HepG2 (cell line): Measurements from ENCODE around the gene IZUMO2. TPM values are rescaled to one million over a fixed set of nuclear protein-coding genes. Genes with fewer than 3 reads are reported as not detected.
A peak's percentile ranks its signal among the peaks of the same experiment; 100 is the strongest.

ENCODE experiments used
- ATF5 ChIP-seq: sonication (generic); formaldehyde crosslinking; IDR thresholded peaks from 2 replicates; pipeline ENCODE4 v1.4.0; 2020; ENCODE audit warnings: mild to moderate bottlenecking, low read depth, missing genetic modification reagents
- ATM ChIP-seq: fragments of 450-650 bp; IDR thresholded peaks from 2 replicates; pipeline ENCODE4 v1.7.1; 2017; ENCODE audit warnings: mild to moderate bottlenecking, borderline replicate concordance
- CHD4 ChIP-seq: fragments of 200-600 bp; sonication (generic); IDR thresholded peaks from 2 replicates; pipeline ENCODE4 v1.7.0; 2017; ENCODE audit warnings: mild to moderate bottlenecking, low read length, borderline replicate concordance
- CREB1 ChIP-seq, 2 experiments: fragments of 450-650 bp in 1 of 2; IDR thresholded peaks; 2 replicates each; pipeline ENCODE4 v1.6.1; 2016 to 2017; ENCODE audit warnings: control low read depth in 1 of 2, mild to moderate bottlenecking in 1 of 2, missing compliant biosample characterization in 1 of 2, missing genetic modification characterization in 1 of 2
- FOSL1 ChIP-seq: sonication (generic); formaldehyde crosslinking; IDR thresholded peaks from 2 replicates; pipeline ENCODE4 v1.9.0; 2021; ENCODE audit warnings: missing genetic modification reagents, borderline replicate concordance
- MEIS1 ChIP-seq: sonication (generic); formaldehyde crosslinking; IDR thresholded peaks from 2 replicates; pipeline ENCODE4 v1.9.0; 2021; ENCODE audit warnings: mild to moderate bottlenecking, missing genetic modification reagents, moderate library complexity, borderline replicate concordance
- PAF1 ChIP-seq: IDR thresholded peaks from 2 replicates; pipeline ENCODE4 v1.6.1; 2016; ENCODE audit warnings: missing genetic modification reagents, missing compliant biosample characterization
- POLR2A ChIP-seq, 2 experiments: IDR thresholded peaks; 2 replicates each; pipeline ENCODE4 v1.6.1; 2011; ENCODE audit warnings: low read depth in 2 of 2, low read length in 2 of 2, mild to moderate bottlenecking in 1 of 2, moderate library complexity in 1 of 2; ENCODE audit not compliant: insufficient read depth in 1 of 2
- SAP130 ChIP-seq: IDR thresholded peaks from 2 replicates; pipeline ENCODE4 v1.6.1; 2016; ENCODE audit warnings: low read depth
- TARDBP ChIP-seq: sonication (generic); formaldehyde crosslinking; IDR thresholded peaks from 2 replicates; pipeline ENCODE4 v1.8.0; 2022; ENCODE audit warnings: mild to moderate bottlenecking, missing genetic modification reagents
- WIZ ChIP-seq: sonication (generic); formaldehyde crosslinking; IDR thresholded peaks from 2 replicates; pipeline ENCODE4 v1.5.1; 2020; ENCODE audit warnings: mild to moderate bottlenecking, missing genetic modification reagents
- ZFY ChIP-seq: sonication (generic); formaldehyde crosslinking; IDR thresholded peaks from 2 replicates; pipeline ENCODE4 v1.4.0; 2020; ENCODE audit warnings: missing genetic modification reagents
- ZNF318 ChIP-seq: sonication (generic); formaldehyde crosslinking; IDR thresholded peaks from 2 replicates; pipeline ENCODE4 v1.4.0; 2020; ENCODE audit warnings: mild to moderate bottlenecking, missing genetic modification reagents
- ZNF557 ChIP-seq: sonication (generic); formaldehyde crosslinking; IDR thresholded peaks from 2 replicates; pipeline ENCODE4 v1.4.0; 2020; ENCODE audit warnings: missing genetic modification reagents
- ZNF678 ChIP-seq: sonication (generic); formaldehyde crosslinking; IDR thresholded peaks from 2 replicates; pipeline ENCODE4 v1.4.0; 2020; ENCODE audit warnings: mild to moderate bottlenecking, missing genetic modification reagents
- polyA plus RNA-seq, 8 experiments: library from polyadenylated mRNA; depleted of rRNA in 3 of 8; stranded (reverse) in 7 of 8; unstranded in 1 of 8; fragments of >200 nt; fragmentation: Illumina TruSeq in 4 of 8; extraction: Trizol in 4 of 8; gene quantifications; 2 replicates each; pipeline versions ENCODE4 v1.2.1 to v1.2.3, GENCODE V29; 2011 to 2016; ENCODE audit warnings: low read depth in 4 of 8, missing spikeins in 1 of 8, mixed read lengths in 1 of 8; ENCODE audit not compliant: insufficient read depth in 1 of 8
- total RNA-seq, 5 experiments: library from RNA; depleted of rRNA; stranded (reverse); fragments of >200 nt; fragmentation: Illumina TruSeq; extraction: Trizol; gene quantifications; 2 replicates each; pipeline ENCODE4 v1.2.3, GENCODE V29; 2016; ENCODE audit warnings: low read depth in 1 of 5
- TF ChIP-seq, protein P1 (sequence below): sonication (generic); formaldehyde crosslinking; IDR thresholded peaks from 2 replicates; pipeline ENCODE4 v1.4.0; 2020; ENCODE audit warnings: missing genetic modification reagents
- TF ChIP-seq, protein P2 (sequence below): sonication (generic); formaldehyde crosslinking; IDR thresholded peaks from 2 replicates; pipeline ENCODE4 v1.5.0; 2020; ENCODE audit warnings: missing genetic modification reagents

The IZUMO2 gene
- total and polyA plus RNA-seq, 2 of the 13 experiments (the other 11 are each of a cell fraction or from before 2014, with no cell fraction given) = not detected

- peak; percentile 26; the same call in 1 of the 2 replicates for TF ChIP-seq ATF5 (CRISPR knock-in tag)
- TF ChIP-seq CREB1 (IDR thresholded peaks at IDR 0.05) = 0 out of 2 replicates have a peak, but pooled peaks have one; percentile 1
- TF ChIP-seq CREB1 (CRISPR knock-in tag; IDR thresholded peaks at IDR 0.05) = peak; percentile 78
- peak; percentile 82; the same call in 1 of the 2 replicates for TF ChIP-seq ZNF678
- TF ChIP-seq, protein P1, sequence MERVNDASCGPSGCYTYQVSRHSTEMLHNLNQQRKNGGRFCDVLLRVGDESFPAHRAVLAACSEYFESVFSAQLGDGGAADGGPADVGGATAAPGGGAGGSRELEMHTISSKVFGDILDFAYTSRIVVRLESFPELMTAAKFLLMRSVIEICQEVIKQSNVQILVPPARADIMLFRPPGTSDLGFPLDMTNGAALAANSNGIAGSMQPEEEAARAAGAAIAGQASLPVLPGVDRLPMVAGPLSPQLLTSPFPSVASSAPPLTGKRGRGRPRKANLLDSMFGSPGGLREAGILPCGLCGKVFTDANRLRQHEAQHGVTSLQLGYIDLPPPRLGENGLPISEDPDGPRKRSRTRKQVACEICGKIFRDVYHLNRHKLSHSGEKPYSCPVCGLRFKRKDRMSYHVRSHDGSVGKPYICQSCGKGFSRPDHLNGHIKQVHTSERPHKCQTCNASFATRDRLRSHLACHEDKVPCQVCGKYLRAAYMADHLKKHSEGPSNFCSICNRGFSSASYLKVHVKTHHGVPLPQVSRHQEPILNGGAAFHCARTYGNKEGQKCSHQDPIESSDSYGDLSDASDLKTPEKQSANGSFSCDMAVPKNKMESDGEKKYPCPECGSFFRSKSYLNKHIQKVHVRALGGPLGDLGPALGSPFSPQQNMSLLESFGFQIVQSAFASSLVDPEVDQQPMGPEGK (CRISPR knock-in tag) = peak; percentile 70
- TF ChIP-seq FOSL1 (CRISPR knock-in tag) = no peak
- TF ChIP-seq ZFY = peak; percentile 86
- no peak for TF ChIP-seq ATM
- peak; percentile 65 for TF ChIP-seq SAP130 (CRISPR knock-in tag)
- no peak for TF ChIP-seq CHD4
- TF ChIP-seq ZNF557 (CRISPR knock-in tag) = no peak
- peak; percentile 63; the same call in 1 of the 2 replicates for TF ChIP-seq TARDBP (CRISPR knock-in tag)
- peak; percentile 86; the same call in 1 of the 2 replicates for TF ChIP-seq ZNF318 (CRISPR knock-in tag)
- no peak for TF ChIP-seq WIZ
- 0 out of 4 replicates have a peak, but pooled peaks of 1 of the 2 experiments have one; percentile 42 for TF ChIP-seq POLR2A (IDR thresholded peaks at IDR 0.05; ENCODE audit: insufficient read depth in 1 of 2, low read depth in 2 of 2, low read length in 2 of 2)
- peak; percentile 79; the same call in 1 of the 2 replicates for TF ChIP-seq MEIS1 (CRISPR knock-in tag)
- TF ChIP-seq PAF1 (CRISPR knock-in tag) = no peak
- TF ChIP-seq, protein P2, sequence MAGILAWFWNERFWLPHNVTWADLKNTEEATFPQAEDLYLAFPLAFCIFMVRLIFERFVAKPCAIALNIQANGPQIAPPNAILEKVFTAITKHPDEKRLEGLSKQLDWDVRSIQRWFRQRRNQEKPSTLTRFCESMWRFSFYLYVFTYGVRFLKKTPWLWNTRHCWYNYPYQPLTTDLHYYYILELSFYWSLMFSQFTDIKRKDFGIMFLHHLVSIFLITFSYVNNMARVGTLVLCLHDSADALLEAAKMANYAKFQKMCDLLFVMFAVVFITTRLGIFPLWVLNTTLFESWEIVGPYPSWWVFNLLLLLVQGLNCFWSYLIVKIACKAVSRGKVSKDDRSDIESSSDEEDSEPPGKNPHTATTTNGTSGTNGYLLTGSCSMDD (CRISPR knock-in tag) = no peak
These were observed 15.3 kb downstream of the IZUMO2 start (continued) for GRCh38 chr19:50147462-50148423.
